ENCODE measurements around the gene CBLB. TPM values are rescaled to one million over a fixed set of nuclear protein-coding genes. Genes with fewer than 3 reads are reported as not detected.
A peak's percentile ranks its signal among the peaks of the same experiment; 100 is the strongest.

The CBLB gene
- total and polyA plus RNA-seq, 12 donors: 20.4 to 58.9 (median 33.5) TPM

GRCh38 chr3:105755121-105755886 is 113.5 kb downstream of the CBLB start:
- H3K9me3 ChIP-seq (replicated peaks in 1 of 3): no peaks in the 10 kb centered on the region
- no peak overlapping the region for H3K27ac ChIP-seq
- H3K4me3 ChIP-seq: no peak overlapping the region
- no peaks in the 10 kb centered on the region for H3K27me3 ChIP-seq
- WGBS, 4 donors: 89 to 94% (median 91%) methylated on average over 2 of the region's 2 CpGs
- intact Hi-C loops (cut with DNase I): no loop called here
- H3K4me1 ChIP-seq (replicated peaks in 1 of 2): peaks cover 0 to 6% of the 10 kb centered on the region in 2 donors
- TF ChIP-seq CTCF (IDR thresholded peaks at IDR 0.05) (no peak), POLR2A (IDR thresholded peaks at IDR 0.05) (no peak)
- DNase-seq: no peak
- H3K36me3 ChIP-seq (replicated peaks in 1 of 2): no peaks in the 10 kb centered on the region

GRCh38 chr3:105752791-105753415 is 115.9 kb downstream of the CBLB start:
- no peaks in the 10 kb centered on the region for H3K27me3 ChIP-seq
- H3K4me3 ChIP-seq: no peak overlapping the region
- intact Hi-C loops (cut with DNase I): no loop called here
- H3K27ac ChIP-seq: no peak overlapping the region
- H3K4me1 ChIP-seq (replicated peaks in 1 of 2): peaks cover 0 to 7% of the 10 kb centered on the region in 2 donors
- 59 to 76% (median 63%) methylated on average over 1 of the region's 1 CpG for WGBS, 4 donors
- TF ChIP-seq CTCF (IDR thresholded peaks at IDR 0.05) (no peak), POLR2A (IDR thresholded peaks at IDR 0.05) (no peak)
- no peaks in the 10 kb centered on the region for H3K9me3 ChIP-seq (replicated peaks in 1 of 3)
- no peak for DNase-seq
- H3K36me3 ChIP-seq (replicated peaks in 1 of 2): no peaks in the 10 kb centered on the region

GRCh38 chr3:105747696-105748095 is 121.1 kb downstream of the CBLB start:
- WGBS, 4 donors: 60 to 70% (median 65%) methylated on average over 1 of the region's 1 CpG
- Histone ChIP-seq H3K27ac (no peak overlapping the region), H3K36me3 (replicated peaks in 1 of 2) (peaks cover 0 to 12% of the 10 kb centered on the region in 2 donors), H3K27me3 (no peaks in the 10 kb centered on the region), H3K4me1 (replicated peaks in 1 of 2) (peaks cover 6 to 23% of the 10 kb centered on the region in 2 donors), H3K4me3 (no peak overlapping the region), H3K9me3 (replicated peaks in 1 of 3) (no peaks in the 10 kb centered on the region)
- TF ChIP-seq POLR2A (IDR thresholded peaks at IDR 0.05): no peak
- TF ChIP-seq CTCF (IDR thresholded peaks at IDR 0.05): no peak
- intact Hi-C loops (cut with DNase I): no loop called here
- DNase-seq: no peak

- WGBS, 4 donors: 13 to 24% (median 21%) methylated on average over 3 of the region's 3 CpGs
Measured at GRCh38 chr3:105747060-105747541, 121.7 kb downstream of the CBLB start.

More at GRCh38 chr3:105747060-105747541, 121.7 kb downstream of the CBLB start:
- TF ChIP-seq POLR2A (IDR thresholded peaks at IDR 0.05): no peak
- no peak for TF ChIP-seq CTCF (IDR thresholded peaks at IDR 0.05)
- peak in 2 of 7 donors; percentile 15 to 28 for DNase-seq
- no peaks in the 10 kb centered on the region for H3K9me3 ChIP-seq (replicated peaks in 1 of 3)
- intact Hi-C loops (cut with DNase I): no loop called here
- H3K27ac ChIP-seq: peak overlapping the region in 3 of 5 donors; percentile 10 to 55 (median 27)
- H3K4me1 ChIP-seq (replicated peaks in 1 of 2): peaks cover 6 to 21% of the 10 kb centered on the region in 2 donors
- no peaks in the 10 kb centered on the region for H3K27me3 ChIP-seq
- no peak overlapping the region for H3K4me3 ChIP-seq
- H3K36me3 ChIP-seq (replicated peaks in 1 of 2): peaks cover 0 to 12% of the 10 kb centered on the region in 2 donors

Data from adrenal gland (tissue), 12 donors.